HepG2 (cell line): Measurements from ENCODE around the gene CAMTA1.

Experiments used
- AFF4 ChIP-seq: sonication (generic); formaldehyde crosslinking; IDR thresholded peaks from 2 replicates; pipeline ENCODE4 v1.4.0; 2020; ENCODE audit warnings: missing genetic modification reagents
- ARNTL ChIP-seq: sonication (generic); formaldehyde crosslinking; IDR thresholded peaks from 2 replicates; pipeline ENCODE4 v1.4.0; 2020; ENCODE audit warnings: mild to moderate bottlenecking, missing genetic modification reagents
- ATF7 ChIP-seq, 2 experiments: fragments of 450-650 bp in 1 of 2; sonication (generic) in 1 of 2; formaldehyde crosslinking in 1 of 2; IDR thresholded peaks; 2 replicates each; pipeline versions ENCODE4 v1.4.0 to v1.6.1; 2016 to 2020; ENCODE audit warnings: antibody characterized with exemption in 1 of 2, mild to moderate bottlenecking in 1 of 2, missing genetic modification reagents in 1 of 2
- BHLHE40 ChIP-seq: IDR thresholded peaks from 2 replicates; pipeline ENCODE4 v1.6.1; 2011; ENCODE audit warnings: low read length, improper control_type of control experiment
- CTCF ChIP-seq: sonication (generic); formaldehyde crosslinking; IDR thresholded peaks from 2 replicates; pipeline ENCODE4 v1.5.0; 2020; ENCODE audit warnings: mild to moderate bottlenecking, missing genetic modification reagents, moderate library complexity
- ELF4 ChIP-seq: sonication (generic); formaldehyde crosslinking; IDR thresholded peaks from 2 replicates; pipeline ENCODE4 v1.5.0; 2020; ENCODE audit warnings: missing genetic modification reagents, mild to moderate bottlenecking, moderate library complexity, borderline replicate concordance
- POLR2A ChIP-seq, 2 experiments: IDR thresholded peaks; 2 replicates each; pipeline ENCODE4 v1.6.1; 2011; ENCODE audit warnings: low read depth in 2 of 2, low read length in 2 of 2, mild to moderate bottlenecking in 1 of 2, moderate library complexity in 1 of 2; ENCODE audit not compliant: insufficient read depth in 1 of 2
- REST ChIP-seq, 2 experiments: IDR thresholded peaks; 2 replicates each; pipeline ENCODE4 v1.6.1; 2011 to 2012; ENCODE audit warnings: low read length in 2 of 2, borderline replicate concordance in 1 of 2, low read depth in 1 of 2, mild to moderate bottlenecking in 1 of 2, moderate library complexity in 1 of 2
- SOX5 ChIP-seq: IDR thresholded peaks from 2 replicates; pipeline ENCODE4 v1.6.1; 2016; ENCODE audit warnings: borderline replicate concordance
- SSRP1 ChIP-seq: IDR thresholded peaks from 2 replicates; pipeline ENCODE4 v1.6.1; 2016; ENCODE audit warnings: control low read depth
- TF ChIP-seq, protein P1 (sequence below): IDR thresholded peaks from 2 replicates; pipeline ENCODE4 v1.6.1; 2012; ENCODE audit warnings: inconsistent platforms
- TF ChIP-seq, protein P2 (sequence below): sonication (generic); formaldehyde crosslinking; IDR thresholded peaks from 2 replicates; pipeline ENCODE4 v1.4.0; 2020; ENCODE audit warnings: missing genetic modification reagents, mild to moderate bottlenecking, borderline replicate concordance

DNA sequence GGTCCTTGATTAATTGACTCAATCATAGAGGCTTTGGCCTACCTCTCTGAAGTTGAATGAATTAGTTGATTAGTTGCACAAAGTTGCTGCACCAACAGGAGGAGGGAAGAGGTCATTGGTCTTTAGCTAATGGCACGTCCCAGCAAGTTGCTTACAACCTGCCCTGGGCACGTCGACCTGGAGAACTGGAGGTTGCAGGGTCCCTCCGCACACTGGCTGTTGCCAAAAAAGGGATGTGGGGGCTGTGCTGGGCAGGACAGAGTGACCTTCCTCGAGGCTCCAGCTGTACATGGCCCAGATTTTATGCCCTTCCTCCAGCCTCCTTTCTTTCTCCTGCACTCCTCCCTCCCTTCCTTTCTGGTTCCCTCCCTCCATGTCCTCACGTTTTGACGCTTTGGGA is 755.6 kb downstream of the CAMTA1 start:
- TF ChIP-seq AFF4 (CRISPR knock-in tag): no peak
- TF ChIP-seq, protein P1, sequence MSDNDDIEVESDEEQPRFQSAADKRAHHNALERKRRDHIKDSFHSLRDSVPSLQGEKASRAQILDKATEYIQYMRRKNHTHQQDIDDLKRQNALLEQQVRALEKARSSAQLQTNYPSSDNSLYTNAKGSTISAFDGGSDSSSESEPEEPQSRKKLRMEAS: no peak
- no peak for TF ChIP-seq SSRP1
- TF ChIP-seq ATF7 (IDR thresholded peaks at IDR 0.05): no peak
- no peak for TF ChIP-seq ATF7 (CRISPR knock-in tag; IDR thresholded peaks at IDR 0.05)
- TF ChIP-seq ARNTL (CRISPR knock-in tag): no peak
- TF ChIP-seq CTCF (CRISPR knock-in tag): no peak
- TF ChIP-seq BHLHE40: no peak
- TF ChIP-seq REST (IDR thresholded peaks at IDR 0.05; ENCODE audit: borderline replicate concordance in 1 of 2, low read depth in 1 of 2, low read length in 2 of 2): no peak
- no peak for TF ChIP-seq ELF4 (CRISPR knock-in tag)
- no peak for TF ChIP-seq SOX5
- no peak for TF ChIP-seq POLR2A (IDR thresholded peaks at IDR 0.05; ENCODE audit: insufficient read depth in 1 of 2, low read depth in 2 of 2, low read length in 2 of 2)
- TF ChIP-seq, protein P2, sequence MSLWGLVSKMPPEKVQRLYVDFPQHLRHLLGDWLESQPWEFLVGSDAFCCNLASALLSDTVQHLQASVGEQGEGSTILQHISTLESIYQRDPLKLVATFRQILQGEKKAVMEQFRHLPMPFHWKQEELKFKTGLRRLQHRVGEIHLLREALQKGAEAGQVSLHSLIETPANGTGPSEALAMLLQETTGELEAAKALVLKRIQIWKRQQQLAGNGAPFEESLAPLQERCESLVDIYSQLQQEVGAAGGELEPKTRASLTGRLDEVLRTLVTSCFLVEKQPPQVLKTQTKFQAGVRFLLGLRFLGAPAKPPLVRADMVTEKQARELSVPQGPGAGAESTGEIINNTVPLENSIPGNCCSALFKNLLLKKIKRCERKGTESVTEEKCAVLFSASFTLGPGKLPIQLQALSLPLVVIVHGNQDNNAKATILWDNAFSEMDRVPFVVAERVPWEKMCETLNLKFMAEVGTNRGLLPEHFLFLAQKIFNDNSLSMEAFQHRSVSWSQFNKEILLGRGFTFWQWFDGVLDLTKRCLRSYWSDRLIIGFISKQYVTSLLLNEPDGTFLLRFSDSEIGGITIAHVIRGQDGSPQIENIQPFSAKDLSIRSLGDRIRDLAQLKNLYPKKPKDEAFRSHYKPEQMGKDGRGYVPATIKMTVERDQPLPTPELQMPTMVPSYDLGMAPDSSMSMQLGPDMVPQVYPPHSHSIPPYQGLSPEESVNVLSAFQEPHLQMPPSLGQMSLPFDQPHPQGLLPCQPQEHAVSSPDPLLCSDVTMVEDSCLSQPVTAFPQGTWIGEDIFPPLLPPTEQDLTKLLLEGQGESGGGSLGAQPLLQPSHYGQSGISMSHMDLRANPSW: no peak
